Measurements from ENCODE around the gene CLBA1. TPM values are rescaled to one million over a fixed set of nuclear protein-coding genes. Genes with fewer than 3 reads are reported as not detected.

The CLBA1 gene
- total and polyA plus RNA-seq, 9 of the 15 experiments (the other 6 are each of a cell fraction or from before 2014, with no cell fraction given) = 0.04 to 3.9 (median 2.6) TPM

DNA sequence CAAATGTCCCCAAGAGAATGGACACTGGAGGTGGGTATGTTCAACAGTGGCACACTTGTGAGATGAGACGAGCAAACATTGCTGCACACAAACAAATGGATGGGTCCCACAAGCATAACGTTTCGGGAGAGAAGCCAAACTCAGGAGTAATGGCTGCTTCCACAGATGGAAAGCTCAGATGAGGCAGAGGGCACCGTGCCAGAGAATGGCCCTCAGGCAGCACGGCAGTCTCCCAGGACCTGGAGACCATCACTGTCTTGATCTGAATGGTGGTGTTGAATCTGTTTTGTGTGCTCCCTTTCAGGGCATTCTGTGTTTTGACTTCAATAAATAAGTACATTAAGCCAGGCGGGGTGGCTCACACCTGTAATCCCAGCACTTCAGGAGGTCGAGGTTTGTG lies 43.8 kb downstream of the CLBA1 start:
- WGBS (ENCODE audit: insufficient coverage, low coverage, missing lambda C conversion rate) = 54% methylated on average over 7 of the region's 7 CpGs
- CTCF ChIA-PET (ENCODE audit: low intra/inter-chr PET ratio) = no interaction called here
- H3K36me3 ChIP-seq (ENCODE audit: control insufficient read depth, insufficient read depth, low read length) = no peaks in the 10 kb centered on the region
- H3K27ac ChIP-seq (ENCODE audit: extremely low read depth, low read depth, low read length) = no peak overlapping the region
- intact Hi-C loops (cut with micrococcal nuclease) = no loop called here
- in situ Hi-C loops (cut with MboI) = no loop called here
- H3K27me3 ChIP-seq (ENCODE audit: control insufficient read depth in 2 of 2, insufficient read depth in 2 of 2, low read length in 2 of 2) = no peaks in the 10 kb centered on the region
- no peaks in the 10 kb centered on the region; a peak in 1 of 5 replicates for H3K4me1 ChIP-seq (replicated peaks in 1 of 2; ENCODE audit: control insufficient read depth in 2 of 2, insufficient read depth in 2 of 2, low read length in 2 of 2)
- no peak for TF ChIP-seq SMARCE1 (IDR thresholded peaks at IDR 0.05)
- no peak for TF ChIP-seq EZH2 (IDR thresholded peaks at IDR 0.05; ENCODE audit: borderline replicate concordance, low read depth, low read length)
- no peak for TF ChIP-seq SMC3 (conservative IDR thresholded peaks at IDR 0.05; ENCODE audit: insufficient read depth, low read depth, low read length)
- TF ChIP-seq, protein P1, sequence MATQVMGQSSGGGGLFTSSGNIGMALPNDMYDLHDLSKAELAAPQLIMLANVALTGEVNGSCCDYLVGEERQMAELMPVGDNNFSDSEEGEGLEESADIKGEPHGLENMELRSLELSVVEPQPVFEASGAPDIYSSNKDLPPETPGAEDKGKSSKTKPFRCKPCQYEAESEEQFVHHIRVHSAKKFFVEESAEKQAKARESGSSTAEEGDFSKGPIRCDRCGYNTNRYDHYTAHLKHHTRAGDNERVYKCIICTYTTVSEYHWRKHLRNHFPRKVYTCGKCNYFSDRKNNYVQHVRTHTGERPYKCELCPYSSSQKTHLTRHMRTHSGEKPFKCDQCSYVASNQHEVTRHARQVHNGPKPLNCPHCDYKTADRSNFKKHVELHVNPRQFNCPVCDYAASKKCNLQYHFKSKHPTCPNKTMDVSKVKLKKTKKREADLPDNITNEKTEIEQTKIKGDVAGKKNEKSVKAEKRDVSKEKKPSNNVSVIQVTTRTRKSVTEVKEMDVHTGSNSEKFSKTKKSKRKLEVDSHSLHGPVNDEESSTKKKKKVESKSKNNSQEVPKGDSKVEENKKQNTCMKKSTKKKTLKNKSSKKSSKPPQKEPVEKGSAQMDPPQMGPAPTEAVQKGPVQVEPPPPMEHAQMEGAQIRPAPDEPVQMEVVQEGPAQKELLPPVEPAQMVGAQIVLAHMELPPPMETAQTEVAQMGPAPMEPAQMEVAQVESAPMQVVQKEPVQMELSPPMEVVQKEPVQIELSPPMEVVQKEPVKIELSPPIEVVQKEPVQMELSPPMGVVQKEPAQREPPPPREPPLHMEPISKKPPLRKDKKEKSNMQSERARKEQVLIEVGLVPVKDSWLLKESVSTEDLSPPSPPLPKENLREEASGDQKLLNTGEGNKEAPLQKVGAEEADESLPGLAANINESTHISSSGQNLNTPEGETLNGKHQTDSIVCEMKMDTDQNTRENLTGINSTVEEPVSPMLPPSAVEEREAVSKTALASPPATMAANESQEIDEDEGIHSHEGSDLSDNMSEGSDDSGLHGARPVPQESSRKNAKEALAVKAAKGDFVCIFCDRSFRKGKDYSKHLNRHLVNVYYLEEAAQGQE (IDR thresholded peaks at IDR 0.05; ENCODE audit: borderline replicate concordance) = no peak
- TF ChIP-seq, protein P1 (CRISPR knock-in tag; IDR thresholded peaks at IDR 0.05; ENCODE audit: low read depth) = no peak
- TF ChIP-seq PHB (CRISPR knock-in tag; IDR thresholded peaks at IDR 0.05) = no peak
- no peak for TF ChIP-seq TFAM (CRISPR knock-in tag; conservative IDR thresholded peaks at IDR 0.05)
- TF ChIP-seq ZNF124 (CRISPR knock-in tag; IDR thresholded peaks at IDR 0.05) = no peak
- no peaks in the 10 kb centered on the region for H4K20me1 ChIP-seq (replicated peaks; ENCODE audit: control insufficient read depth, insufficient read depth, low read length)
- BruUV-seq (replicated peaks) = no TSS peak
- POLR2A ChIA-PET = no interaction called here
- no peak overlapping the region for H2AFZ ChIP-seq (ENCODE audit: low read depth, low read length)
- no peaks in the 10 kb centered on the region for H3K9me1 ChIP-seq (ENCODE audit: control insufficient read depth, insufficient read depth, low read length)
- DNase-seq (ENCODE audit: extremely low read depth in 1 of 4, low spot score in 3 of 4) (no peak), FAIRE-seq (no peak), ATAC-seq (no peak)
- H3K9me3 ChIP-seq (replicated peaks; ENCODE audit: control insufficient read depth, insufficient read depth, low read depth, low read length) = no peaks in the 10 kb centered on the region
- no peak overlapping the region for H3K4me3 ChIP-seq
- H3K79me2 ChIP-seq (ENCODE audit: control insufficient read depth, insufficient read depth, low read length) = no peaks in the 10 kb centered on the region
- no peak overlapping the region for H3K9ac ChIP-seq (ENCODE audit: insufficient read depth in 1 of 2, low read depth in 2 of 2, low read length in 2 of 2)
- no peak overlapping the region for H3K4me2 ChIP-seq (ENCODE audit: insufficient read depth, low read length)

Data from K562 (cell line).